Uterus (tissue), 4 donors: ENCODE results near the gene LONRF3. TPM values are rescaled to one million over a fixed set of nuclear protein-coding genes. Genes with fewer than 3 reads are reported as not detected.

Experiments used
- DNase-seq, 2 donors: peaks; one replicate each; pipeline ENCODE4 v3.0.0-alpha.2; 2019 to 2020
- H3K27ac ChIP-seq, 2 donors: fragments of 200-600 bp; sonication (generic); 1 replicate in 1 of 2; 2 replicates in 1 of 2; pipeline ENCODE4 v1.5.1; 2016 to 2018
- H3K27me3 ChIP-seq, 2 donors: fragments of 200-600 bp; sonication (generic); one replicate each; pipeline ENCODE4 v1.5.1; 2018 to 2019; ENCODE audit warnings: control low read depth in 1 of 2
- H3K36me3 ChIP-seq, 2 donors: fragments of 200-600 bp; sonication (generic); one replicate each; pipeline ENCODE4 v1.5.1; 2019; ENCODE audit warnings: control low read depth in 1 of 2
- H3K4me1 ChIP-seq, 2 donors: fragments of 200-600 bp; sonication (generic); one replicate each; pipeline ENCODE4 v1.5.1; 2018 to 2019; ENCODE audit warnings: control low read depth in 1 of 2
- H3K4me3 ChIP-seq, 2 donors: fragments of 200-600 bp; sonication (generic); 1 replicate in 1 of 2; 2 replicates in 1 of 2; pipeline ENCODE4 v1.5.1; 2018 to 2019; ENCODE audit warnings: mild to moderate bottlenecking in 1 of 2
- H3K9me3 ChIP-seq, 2 donors: fragments of 200-600 bp; sonication (generic); one replicate each; pipeline ENCODE4 v1.5.1; 2019; ENCODE audit warnings: control low read depth in 1 of 2
- POLR2A ChIP-seq, 2 donors: fragments of 450-650 bp; IDR thresholded peaks; one replicate each; pipeline ENCODE4 v1.6.1; 2016; ENCODE audit warnings: antibody characterized with exemption in 2 of 2, mild to moderate bottlenecking in 1 of 2, moderate library complexity in 1 of 2
- intact Hi-C: fragments of 100-400 bp; cut with DNase I; formaldehyde crosslinking; loops from one replicate; pipeline ENCODE4 v1.15.1; 2023; ENCODE audit warnings: low total_unique reads
- total RNA-seq, 4 donors: library from RNA; depleted of rRNA in 3 of 4; stranded (reverse); fragments of >200 nt in 3 of 4; gene quantifications; one replicate each; pipeline versions ENCODE4 v1.1.0 to v1.2.4, GENCODE V29; 2014 to 2023
- TF ChIP-seq, protein P1 (sequence below), 4 experiments: fragments of 200-600 bp in 2 of 4; fragments of 450-650 bp in 2 of 4; sonication (generic) in 2 of 4; IDR thresholded peaks; one replicate each; pipeline ENCODE4 v1.5.1; 2016 to 2019; ENCODE audit warnings: antibody characterized with exemption in 4 of 4, mild to moderate bottlenecking in 2 of 4, moderate library complexity in 1 of 4
- donor health status: DM: yes; HTN: yes; CAD: no.

Gene LONRF3
- total RNA-seq, 4 donors from 2014 or later = 2.5 to 13.2 (median 7.4) TPM

GRCh38 chrX:119008110-119008744, 33.8 kb downstream of the LONRF3 start:
- TF ChIP-seq POLR2A (IDR thresholded peaks at IDR 0.05) = no peak
- TF ChIP-seq, protein P1, sequence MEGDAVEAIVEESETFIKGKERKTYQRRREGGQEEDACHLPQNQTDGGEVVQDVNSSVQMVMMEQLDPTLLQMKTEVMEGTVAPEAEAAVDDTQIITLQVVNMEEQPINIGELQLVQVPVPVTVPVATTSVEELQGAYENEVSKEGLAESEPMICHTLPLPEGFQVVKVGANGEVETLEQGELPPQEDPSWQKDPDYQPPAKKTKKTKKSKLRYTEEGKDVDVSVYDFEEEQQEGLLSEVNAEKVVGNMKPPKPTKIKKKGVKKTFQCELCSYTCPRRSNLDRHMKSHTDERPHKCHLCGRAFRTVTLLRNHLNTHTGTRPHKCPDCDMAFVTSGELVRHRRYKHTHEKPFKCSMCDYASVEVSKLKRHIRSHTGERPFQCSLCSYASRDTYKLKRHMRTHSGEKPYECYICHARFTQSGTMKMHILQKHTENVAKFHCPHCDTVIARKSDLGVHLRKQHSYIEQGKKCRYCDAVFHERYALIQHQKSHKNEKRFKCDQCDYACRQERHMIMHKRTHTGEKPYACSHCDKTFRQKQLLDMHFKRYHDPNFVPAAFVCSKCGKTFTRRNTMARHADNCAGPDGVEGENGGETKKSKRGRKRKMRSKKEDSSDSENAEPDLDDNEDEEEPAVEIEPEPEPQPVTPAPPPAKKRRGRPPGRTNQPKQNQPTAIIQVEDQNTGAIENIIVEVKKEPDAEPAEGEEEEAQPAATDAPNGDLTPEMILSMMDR (IDR thresholded peaks at IDR 0.05) = peak; percentile 20 to 41 (median 36)
- H3K27me3 ChIP-seq = no peaks in the 10 kb centered on the region
- H3K27ac ChIP-seq = no peak overlapping the region
- H3K36me3 ChIP-seq = no peaks in the 10 kb centered on the region
- H3K9me3 ChIP-seq = no peaks in the 10 kb centered on the region
- DNase-seq = peak in 1 of 2 donors; percentile 20
- intact Hi-C loops = no loop called here
- no peaks in the 10 kb centered on the region for H3K4me1 ChIP-seq
- H3K4me3 ChIP-seq = no peak overlapping the region

DNA sequence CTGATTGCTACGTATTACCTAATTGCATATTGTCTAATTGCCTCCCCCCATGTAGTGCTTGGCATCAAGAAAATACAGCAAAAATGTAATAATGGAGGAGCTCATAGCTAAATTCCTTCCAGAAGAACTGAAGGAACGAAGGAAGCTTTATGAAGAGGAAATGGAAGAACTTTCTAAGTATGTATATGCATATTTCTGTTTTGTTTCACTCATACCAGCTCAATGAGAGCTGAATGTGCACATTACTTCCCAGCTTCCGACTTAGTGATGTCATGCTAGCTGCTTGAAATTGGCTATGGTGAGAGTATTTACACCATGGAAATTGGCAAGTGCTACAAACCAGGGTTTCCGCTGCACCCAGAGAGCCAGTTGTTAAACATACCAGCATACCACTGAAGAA, 34.7 kb downstream of the LONRF3 start:
- Histone ChIP-seq H3K9me3 (no peaks in the 10 kb centered on the region), H3K27ac (no peak overlapping the region), H3K27me3 (no peaks in the 10 kb centered on the region), H3K4me3 (no peak overlapping the region), H3K36me3 (no peaks in the 10 kb centered on the region), H3K4me1 (no peaks in the 10 kb centered on the region)
- TF ChIP-seq POLR2A (IDR thresholded peaks at IDR 0.05) = no peak
- TF ChIP-seq, protein P1 (IDR thresholded peaks at IDR 0.05) = no peak
- no peak for DNase-seq
- intact Hi-C loops = no loop called here

DNA sequence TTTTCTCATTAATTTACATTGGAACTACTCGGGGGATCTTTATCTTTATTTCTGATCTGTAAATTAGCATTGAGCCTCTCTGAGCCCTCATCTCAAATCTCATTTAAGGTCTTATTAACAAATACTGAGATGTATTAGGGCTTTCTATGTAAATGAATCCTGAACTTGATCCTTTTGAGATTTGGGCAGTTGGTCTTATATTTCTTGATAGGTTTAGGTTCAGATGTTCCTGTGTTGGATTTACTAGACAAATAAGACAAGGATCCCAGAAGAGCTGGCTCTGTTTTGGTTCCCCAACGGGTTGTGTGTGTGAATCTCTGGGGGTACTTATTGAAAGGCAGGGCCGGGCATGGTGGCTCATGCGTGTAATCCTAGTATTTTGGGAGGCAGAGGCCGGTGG, 36.1 kb downstream of the LONRF3 start:
- intact Hi-C loops = no loop called here
- no peak for TF ChIP-seq POLR2A (IDR thresholded peaks at IDR 0.05)
- TF ChIP-seq, protein P1 (IDR thresholded peaks at IDR 0.05) = no peak
- Histone ChIP-seq H3K9me3 (no peaks in the 10 kb centered on the region), H3K36me3 (no peaks in the 10 kb centered on the region), H3K27me3 (no peaks in the 10 kb centered on the region), H3K27ac (no peak overlapping the region), H3K4me1 (no peaks in the 10 kb centered on the region), H3K4me3 (no peak overlapping the region)
- DNase-seq = no peak

- no peaks in the 10 kb centered on the region for H3K4me1 ChIP-seq
- TF ChIP-seq, protein P1 (IDR thresholded peaks at IDR 0.05) = no peak
- H3K27me3 ChIP-seq = no peaks in the 10 kb centered on the region
- no peak for DNase-seq
- H3K27ac ChIP-seq = no peak overlapping the region
- no peaks in the 10 kb centered on the region for H3K36me3 ChIP-seq
- H3K4me3 ChIP-seq = no peak overlapping the region
- H3K9me3 ChIP-seq = no peaks in the 10 kb centered on the region
- intact Hi-C loops = no loop called here
Observed at GRCh38 chrX:119013164-119013563, 38.7 kb downstream of the LONRF3 start.

GRCh38 chrX:119015407-119016237, 41.2 kb downstream of the LONRF3 start:
- intact Hi-C loops = no loop called here
- peak; percentile 38 to 43 for DNase-seq
- Histone ChIP-seq H3K4me1 (no peaks in the 10 kb centered on the region), H3K27me3 (no peaks in the 10 kb centered on the region), H3K4me3 (no peak overlapping the region), H3K27ac (no peak overlapping the region), H3K36me3 (no peaks in the 10 kb centered on the region), H3K9me3 (no peaks in the 10 kb centered on the region)
- TF ChIP-seq, protein P1 (IDR thresholded peaks at IDR 0.05) = no peak
- TF ChIP-seq POLR2A (IDR thresholded peaks at IDR 0.05) = no peak
